GM12878 (cell line): ENCODE measurements around the gene UBASH3A. TPM values are rescaled to one million over a fixed set of nuclear protein-coding genes. Genes with fewer than 3 reads are reported as not detected.

Experiments
- ATAC-seq: fragments of 200-7000 bp; cut with Tn5 transposase; 3 replicates; pipeline ENCODE4 v1.9.1; 2020; ENCODE audit warnings: mild to moderate bottlenecking, moderate library complexity
- BruUV-seq: library from RNA; stranded (reverse); fragments of 400-500 nt; replicated peaks from 2 replicates; lab custom pipeline; 2021; lab: Mats Ljungman, UMichigan
- CTCF ChIA-PET: fragments of 300-600 bp; sonication (Branson Sonifier 250); formaldehyde crosslinking; extraction: SDS; loops from one replicate; lab custom pipeline; 2021; ENCODE audit warnings: inconsistent platforms; lab: Yijun Ruan, JAX
- POLR2A ChIA-PET: fragments of 350-600 bp; formaldehyde crosslinking; extraction: SDS; loops from one replicate; lab custom pipeline; 2021; ENCODE audit warnings: inconsistent platforms; lab: Charles Lee
- RAD21 ChIA-PET: fragments of 300-600 bp; sonication (Branson Sonifier 250); formaldehyde crosslinking; loops from one replicate; lab custom pipeline; 2023; ENCODE audit warnings: antibody characterized with exemption; ENCODE audit not compliant: unreplicated experiment; lab: Charles Lee
- SMC1A ChIA-PET: fragments of 300-600 bp; sonication (Branson Sonifier 250); formaldehyde crosslinking; loops from one replicate; lab custom pipeline; 2023; ENCODE audit not compliant: unreplicated experiment, uncharacterized antibody; lab: Charles Lee
- DNase-seq: peaks from one replicate; pipeline ENCODE4 v3.0.0-alpha.2; 2011; ENCODE audit warnings: low read depth, low spot score
- FAIRE-seq: peaks from 3 replicates; lab custom pipeline; 2011; peaks lifted over from hg19 to GRCh38; lab: Jason Lieb, UNC
- H2AFZ ChIP-seq: 2 replicates; pipeline ENCODE4 v1.6.0; 2011; ENCODE audit warnings: low read depth, low read length, control low read depth; ENCODE audit not compliant: control insufficient read depth
- H3K27ac ChIP-seq: 2 replicates; pipeline ENCODE4 v1.5.1; 2011; ENCODE audit warnings: control low read depth; ENCODE audit not compliant: control insufficient read depth, insufficient read depth
- H3K27me3 ChIP-seq, 2 experiments: replicated peaks in 1 of 2; 2 replicates each; pipeline versions ENCODE4 v1.6.0 to v1.6.1; 2011; ENCODE audit warnings: low read length in 1 of 2; ENCODE audit not compliant: control insufficient read depth in 2 of 2, insufficient read depth in 2 of 2
- H3K36me3 ChIP-seq, 2 experiments: 2 replicates each; pipeline ENCODE4 v1.5.1; 2011; ENCODE audit warnings: low read length in 1 of 2; ENCODE audit not compliant: control insufficient read depth in 2 of 2, insufficient read depth in 2 of 2
- H3K4me1 ChIP-seq: 2 replicates; pipeline ENCODE4 v1.6.1; 2011; ENCODE audit warnings: mild to moderate bottlenecking, low read length, moderate library complexity, mixed read lengths; ENCODE audit not compliant: control insufficient read depth, insufficient read depth
- H3K4me2 ChIP-seq: 2 replicates; pipeline ENCODE4 v1.6.0; 2011; ENCODE audit warnings: control low read depth; ENCODE audit not compliant: control insufficient read depth, insufficient read depth
- H3K4me3 ChIP-seq: fragments of 200-600 bp; sonication (generic); 2 replicates; pipeline ENCODE4 v1.5.1; 2016
- H3K79me2 ChIP-seq: 2 replicates; pipeline ENCODE4 v1.6.0; 2011; ENCODE audit warnings: low read length; ENCODE audit not compliant: control insufficient read depth, insufficient read depth
- H3K9ac ChIP-seq: 2 replicates; pipeline ENCODE4 v1.8.0; 2011; ENCODE audit warnings: low read length, control low read depth, mixed read lengths; ENCODE audit not compliant: control insufficient read depth, insufficient read depth
- H3K9me3 ChIP-seq: replicated peaks from 3 replicates; pipeline ENCODE4 v1.5.1; 2011; ENCODE audit warnings: mild to moderate bottlenecking, low read length; ENCODE audit not compliant: control insufficient read depth, insufficient read depth
- H4K20me1 ChIP-seq: 2 replicates; pipeline ENCODE4 v1.6.0; 2011; ENCODE audit not compliant: control insufficient read depth, insufficient read depth
- BHLHE40 ChIP-seq, 2 experiments: fragments of 450-650 bp in 1 of 2; IDR thresholded peaks; 2 replicates each; pipeline ENCODE4 v1.6.1; 2011 to 2017; ENCODE audit warnings: low read depth in 2 of 2, borderline replicate concordance in 1 of 2, improper control_type of control experiment in 1 of 2, low read length in 1 of 2, mild to moderate bottlenecking in 1 of 2
- CEBPB ChIP-seq, 2 experiments: fragments of 150-350 bp in 1 of 2; IDR thresholded peaks; 2 replicates each; pipeline ENCODE4 v1.6.1; 2012 to 2014; ENCODE audit warnings: low read depth in 2 of 2, low read length in 2 of 2, borderline replicate concordance in 1 of 2, inconsistent platforms in 1 of 2
- CHD4 ChIP-seq: fragments of 200-600 bp; sonication (generic); IDR thresholded peaks from 2 replicates; pipeline ENCODE4 v1.6.1; 2016; ENCODE audit warnings: mild to moderate bottlenecking
- NFIC ChIP-seq: IDR thresholded peaks from 2 replicates; pipeline ENCODE4 v1.6.1; 2012; ENCODE audit warnings: low read depth, mild to moderate bottlenecking, inconsistent platforms, low read length, moderate library complexity
- RAD51 ChIP-seq: fragments of 450-650 bp; IDR thresholded peaks from 2 replicates; pipeline ENCODE4 v1.6.1; 2016; ENCODE audit warnings: moderate library complexity, mild to moderate bottlenecking, inconsistent platforms
- RELA ChIP-seq: fragments of 450-650 bp; IDR thresholded peaks from 2 replicates; pipeline ENCODE4 v1.8.0; 2014; ENCODE audit warnings: borderline replicate concordance; ENCODE audit not compliant: partially characterized antibody
- SMAD1 ChIP-seq: fragments of 450-650 bp; IDR thresholded peaks from 2 replicates; pipeline ENCODE4 v1.6.1; 2018; ENCODE audit warnings: mild to moderate bottlenecking, low read depth; ENCODE audit not compliant: partially characterized antibody
- SMARCA5 ChIP-seq: fragments of 450-650 bp; IDR thresholded peaks from 2 replicates; pipeline ENCODE4 v1.6.1; 2017; ENCODE audit warnings: mild to moderate bottlenecking
- SUPT20H ChIP-seq: IDR thresholded peaks from 2 replicates; pipeline ENCODE4 v1.6.1; 2011; ENCODE audit warnings: low read depth, mild to moderate bottlenecking, low read length, moderate library complexity, borderline replicate concordance; ENCODE audit not compliant: control insufficient read depth
- USF2 ChIP-seq: IDR thresholded peaks from 2 replicates; pipeline ENCODE4 v1.6.1; 2011; ENCODE audit warnings: low read depth, low read length, improper control_type of control experiment, borderline replicate concordance
- ZNF622 ChIP-seq: fragments of 450-650 bp; IDR thresholded peaks from 2 replicates; pipeline ENCODE4 v1.6.1; 2017; ENCODE audit warnings: mild to moderate bottlenecking, inconsistent platforms
- WGBS: methylation state at CpG from one replicate; pipeline ENCODE4 v1.1.6; 2016; ENCODE audit warnings: low lambda C conversion rate; ENCODE audit not compliant: insufficient replicate concordance, insufficient coverage; ENCODE audit errors: missing lambda C conversion rate; 5-methylcytosine and 5-hydroxymethylcytosine counted together
- in situ Hi-C: fragments of 300-500 bp; cut with MboI; formaldehyde crosslinking; loops from 9 replicates; pipeline ENCODE4 v1.14.3; 2018; ENCODE audit warnings: mixed read lengths
- intact Hi-C: fragments of 100-400 bp; cut with micrococcal nuclease; formaldehyde crosslinking; loops from one replicate; pipeline ENCODE4 v1.14.2; 2022; ENCODE audit not compliant: unreplicated experiment
- polyA plus RNA-seq, 11 experiments: library from polyadenylated mRNA; depleted of rRNA in 4 of 11; unstranded in 6 of 11; stranded (reverse) in 5 of 11; fragments of >200 nt; fragmentation: Nextera tagmentation in 4 of 11; fragmentation: Illumina TruSeq in 1 of 11; extraction: Ambion mirVana in 4 of 11; extraction: Trizol in 1 of 11; gene quantifications; 1 replicate in 1 of 11; 2 replicates in 10 of 11; pipeline versions ENCODE4 v1.2.1 to v1.2.3, GENCODE V29; 2011 to 2016; ENCODE audit warnings: inconsistent platforms in 2 of 11, missing spikeins in 2 of 11, low read depth in 1 of 11
- total RNA-seq, 4 experiments: library from RNA; depleted of rRNA in 3 of 4; stranded (reverse); fragments of >200 nt in 3 of 4; fragmentation: Illumina TruSeq in 1 of 4; extraction: Trizol in 1 of 4; gene quantifications; 2 replicates each; pipeline versions ENCODE4 v1.2.1 to v1.2.3, GENCODE V29; 2013 to 2021
- TF ChIP-seq, protein P1 (sequence below): fragments of 450-650 bp; IDR thresholded peaks from 2 replicates; pipeline ENCODE4 v1.6.1; 2017; ENCODE audit warnings: mild to moderate bottlenecking
- TF ChIP-seq, protein P2 (sequence below): fragments of 450-650 bp; IDR thresholded peaks from 2 replicates; pipeline ENCODE4 v1.6.1; 2017; ENCODE audit warnings: mild to moderate bottlenecking, moderate library complexity
- TF ChIP-seq, protein P3 (sequence below): IDR thresholded peaks from 2 replicates; pipeline ENCODE4 v1.6.1; 2011; ENCODE audit warnings: low read depth, mild to moderate bottlenecking, low read length, moderate library complexity, borderline replicate concordance; ENCODE audit errors: extremely low read depth
- TF ChIP-seq, protein P4 (sequence below): fragments of 450-650 bp; IDR thresholded peaks from 2 replicates; pipeline ENCODE4 v1.6.1; 2017; ENCODE audit warnings: borderline replicate concordance

Gene UBASH3A
- total and polyA plus RNA-seq, 10 of the 15 experiments (the other 5 are each of a cell fraction or from before 2014, with no cell fraction given) = 0.04 to 0.39 (median 0.23) TPM; not detected in 1

DNA sequence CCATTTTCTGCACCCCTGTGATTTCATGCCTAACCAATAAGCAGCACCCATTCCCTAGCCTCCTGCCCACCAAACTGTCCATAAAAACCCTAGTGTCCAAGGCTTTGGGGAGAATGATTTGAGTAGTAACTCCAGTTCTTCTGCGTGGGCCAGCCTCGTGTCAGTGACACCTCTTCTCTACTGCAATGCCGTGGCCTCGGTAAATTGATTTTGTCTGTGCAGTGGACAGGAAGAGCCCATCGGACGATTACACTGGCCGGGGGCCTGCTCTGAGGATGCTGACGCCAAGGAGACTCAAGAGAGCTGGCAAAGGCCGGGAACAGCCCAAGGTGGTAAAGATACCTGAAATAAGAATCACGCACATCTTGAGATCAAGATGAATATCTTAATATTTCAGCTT, 63.0 kb downstream of the UBASH3A start:
- H3K4me3 ChIP-seq = no peak overlapping the region
- FAIRE-seq (no peak), ATAC-seq (no peak), DNase-seq (no peak)
- in situ Hi-C loops = no loop called here
- RAD21 ChIA-PET = interaction anchor here (0.7 to 7.2 kb wide), 22 partner anchors 9 to 127 kb away, joined by 3 to 146 read pairs (median 5); partner anchors contain the start of gene SLC37A1
- no TSS peak for BruUV-seq
- WGBS = 80% methylated on average over 10 of the region's 10 CpGs
- POLR2A ChIA-PET = interaction anchor here (0.6 to 3.9 kb wide), 9 partner anchors 11 to 100 kb away, joined by 3 to 36 read pairs (median 6); no protein-coding TSS in a partner anchor
- no peaks in the 10 kb centered on the region for H3K79me2 ChIP-seq
- SMC1A ChIA-PET = interaction anchor here (0.8 to 12.0 kb wide), 23 partner anchors 8 to 247 kb away, joined by 3 to 268 read pairs (median 4); partner anchors contain the start of gene SLC37A1
- no peaks in the 10 kb centered on the region for H4K20me1 ChIP-seq
- no peak overlapping the region for H3K27ac ChIP-seq
- no peaks in the 10 kb centered on the region for H3K27me3 ChIP-seq
- no peaks in the 10 kb centered on the region for H3K36me3 ChIP-seq
- H3K9me3 ChIP-seq = no peaks in the 10 kb centered on the region
- intact Hi-C loops = loop anchor here (1.0 to 10.0 kb wide), 2 partner anchors 71 to 232 kb away; no protein-coding TSS in a partner anchor
- CTCF ChIA-PET = interaction anchor here (0.7 to 7.8 kb wide), 19 partner anchors 11 to 169 kb away, joined by 3 to 168 read pairs (median 5); partner anchors contain the start of gene SLC37A1
- no peak overlapping the region for H3K4me2 ChIP-seq
- H2AFZ ChIP-seq = no peak overlapping the region
- H3K9ac ChIP-seq = no peak overlapping the region
- H3K4me1 ChIP-seq = peaks cover 67% of the 10 kb centered on the region
- TF ChIP-seq, protein P1, sequence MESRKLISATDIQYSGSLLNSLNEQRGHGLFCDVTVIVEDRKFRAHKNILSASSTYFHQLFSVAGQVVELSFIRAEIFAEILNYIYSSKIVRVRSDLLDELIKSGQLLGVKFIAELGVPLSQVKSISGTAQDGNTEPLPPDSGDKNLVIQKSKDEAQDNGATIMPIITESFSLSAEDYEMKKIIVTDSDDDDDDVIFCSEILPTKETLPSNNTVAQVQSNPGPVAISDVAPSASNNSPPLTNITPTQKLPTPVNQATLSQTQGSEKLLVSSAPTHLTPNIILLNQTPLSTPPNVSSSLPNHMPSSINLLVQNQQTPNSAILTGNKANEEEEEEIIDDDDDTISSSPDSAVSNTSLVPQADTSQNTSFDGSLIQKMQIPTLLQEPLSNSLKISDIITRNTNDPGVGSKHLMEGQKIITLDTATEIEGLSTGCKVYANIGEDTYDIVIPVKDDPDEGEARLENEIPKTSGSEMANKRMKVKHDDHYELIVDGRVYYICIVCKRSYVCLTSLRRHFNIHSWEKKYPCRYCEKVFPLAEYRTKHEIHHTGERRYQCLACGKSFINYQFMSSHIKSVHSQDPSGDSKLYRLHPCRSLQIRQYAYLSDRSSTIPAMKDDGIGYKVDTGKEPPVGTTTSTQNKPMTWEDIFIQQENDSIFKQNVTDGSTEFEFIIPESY = no peak
- no peak for TF ChIP-seq CEBPB (IDR thresholded peaks at IDR 0.05; ENCODE audit: borderline replicate concordance in 1 of 2, low read depth in 2 of 2, low read length in 2 of 2)
- TF ChIP-seq USF2 = no peak
- TF ChIP-seq SMARCA5 = no peak
- TF ChIP-seq CHD4 = no peak
- TF ChIP-seq, protein P2, sequence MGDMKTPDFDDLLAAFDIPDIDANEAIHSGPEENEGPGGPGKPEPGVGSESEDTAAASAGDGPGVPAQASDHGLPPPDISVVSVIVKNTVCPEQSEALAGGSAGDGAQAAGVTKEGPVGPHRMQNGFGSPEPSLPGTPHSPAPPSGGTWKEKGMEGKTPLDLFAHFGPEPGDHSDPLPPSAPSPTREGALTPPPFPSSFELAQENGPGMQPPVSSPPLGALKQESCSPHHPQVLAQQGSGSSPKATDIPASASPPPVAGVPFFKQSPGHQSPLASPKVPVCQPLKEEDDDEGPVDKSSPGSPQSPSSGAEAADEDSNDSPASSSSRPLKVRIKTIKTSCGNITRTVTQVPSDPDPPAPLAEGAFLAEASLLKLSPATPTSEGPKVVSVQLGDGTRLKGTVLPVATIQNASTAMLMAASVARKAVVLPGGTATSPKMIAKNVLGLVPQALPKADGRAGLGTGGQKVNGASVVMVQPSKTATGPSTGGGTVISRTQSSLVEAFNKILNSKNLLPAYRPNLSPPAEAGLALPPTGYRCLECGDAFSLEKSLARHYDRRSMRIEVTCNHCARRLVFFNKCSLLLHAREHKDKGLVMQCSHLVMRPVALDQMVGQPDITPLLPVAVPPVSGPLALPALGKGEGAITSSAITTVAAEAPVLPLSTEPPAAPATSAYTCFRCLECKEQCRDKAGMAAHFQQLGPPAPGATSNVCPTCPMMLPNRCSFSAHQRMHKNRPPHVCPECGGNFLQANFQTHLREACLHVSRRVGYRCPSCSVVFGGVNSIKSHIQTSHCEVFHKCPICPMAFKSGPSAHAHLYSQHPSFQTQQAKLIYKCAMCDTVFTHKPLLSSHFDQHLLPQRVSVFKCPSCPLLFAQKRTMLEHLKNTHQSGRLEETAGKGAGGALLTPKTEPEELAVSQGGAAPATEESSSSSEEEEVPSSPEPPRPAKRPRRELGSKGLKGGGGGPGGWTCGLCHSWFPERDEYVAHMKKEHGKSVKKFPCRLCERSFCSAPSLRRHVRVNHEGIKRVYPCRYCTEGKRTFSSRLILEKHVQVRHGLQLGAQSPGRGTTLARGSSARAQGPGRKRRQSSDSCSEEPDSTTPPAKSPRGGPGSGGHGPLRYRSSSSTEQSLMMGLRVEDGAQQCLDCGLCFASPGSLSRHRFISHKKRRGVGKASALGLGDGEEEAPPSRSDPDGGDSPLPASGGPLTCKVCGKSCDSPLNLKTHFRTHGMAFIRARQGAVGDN = no peak
- no peak for TF ChIP-seq SUPT20H
- no peak for TF ChIP-seq SMAD1
- no peak for TF ChIP-seq NFIC
- TF ChIP-seq ZNF622 = no peak
- no peak for TF ChIP-seq RAD51
- no peak for TF ChIP-seq RELA
- TF ChIP-seq BHLHE40 (IDR thresholded peaks at IDR 0.05; ENCODE audit: borderline replicate concordance in 1 of 2, low read depth in 2 of 2, low read length in 1 of 2) = no peak
- TF ChIP-seq, protein P3, sequence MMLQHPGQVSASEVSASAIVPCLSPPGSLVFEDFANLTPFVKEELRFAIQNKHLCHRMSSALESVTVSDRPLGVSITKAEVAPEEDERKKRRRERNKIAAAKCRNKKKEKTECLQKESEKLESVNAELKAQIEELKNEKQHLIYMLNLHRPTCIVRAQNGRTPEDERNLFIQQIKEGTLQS = no peak
- TF ChIP-seq, protein P4, sequence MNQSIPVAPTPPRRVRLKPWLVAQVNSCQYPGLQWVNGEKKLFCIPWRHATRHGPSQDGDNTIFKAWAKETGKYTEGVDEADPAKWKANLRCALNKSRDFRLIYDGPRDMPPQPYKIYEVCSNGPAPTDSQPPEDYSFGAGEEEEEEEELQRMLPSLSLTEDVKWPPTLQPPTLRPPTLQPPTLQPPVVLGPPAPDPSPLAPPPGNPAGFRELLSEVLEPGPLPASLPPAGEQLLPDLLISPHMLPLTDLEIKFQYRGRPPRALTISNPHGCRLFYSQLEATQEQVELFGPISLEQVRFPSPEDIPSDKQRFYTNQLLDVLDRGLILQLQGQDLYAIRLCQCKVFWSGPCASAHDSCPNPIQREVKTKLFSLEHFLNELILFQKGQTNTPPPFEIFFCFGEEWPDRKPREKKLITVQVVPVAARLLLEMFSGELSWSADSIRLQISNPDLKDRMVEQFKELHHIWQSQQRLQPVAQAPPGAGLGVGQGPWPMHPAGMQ = no peak
